Endothelial cell (in vitro differentiated cells): ENCODE measurements around the gene GAK. TPM values are rescaled to one million over a fixed set of nuclear protein-coding genes. Genes with fewer than 3 reads are reported as not detected.

Experiments
- DNase-seq: peaks from one replicate; pipeline ENCODE4 v3.0.0; 2021; ENCODE audit warnings: low spot score
- H3K27ac Mint-ChIP-seq: one replicate; pipeline ENCODE4 v1.8.0; 2021; ENCODE audit warnings: mixed read lengths, inconsistent platforms; ENCODE audit not compliant: unreplicated experiment
- H3K27me3 Mint-ChIP-seq: one replicate; pipeline ENCODE4 v1.8.0; 2021; ENCODE audit warnings: mild to moderate bottlenecking, moderate library complexity, mixed read lengths, inconsistent platforms; ENCODE audit not compliant: unreplicated experiment
- H3K36me3 Mint-ChIP-seq: one replicate; pipeline ENCODE4 v1.8.0; 2021; ENCODE audit warnings: mild to moderate bottlenecking, low read depth, mixed read lengths, inconsistent platforms; ENCODE audit not compliant: unreplicated experiment
- H3K4me1 Mint-ChIP-seq: one replicate; pipeline ENCODE4 v1.8.0; 2021; ENCODE audit warnings: mild to moderate bottlenecking, mixed read lengths, inconsistent platforms; ENCODE audit not compliant: unreplicated experiment
- H3K4me3 Mint-ChIP-seq: one replicate; pipeline ENCODE4 v1.8.0; 2021; ENCODE audit warnings: mild to moderate bottlenecking, mixed read lengths, inconsistent platforms; ENCODE audit not compliant: unreplicated experiment
- H3K9me3 Mint-ChIP-seq: one replicate; pipeline ENCODE4 v1.8.0; 2021; ENCODE audit warnings: mixed read lengths, inconsistent platforms; ENCODE audit not compliant: unreplicated experiment
- total RNA-seq: library from RNA; stranded (reverse); fragmentation: NEBNext Ultra II Directional; extraction: Animal tissue kit (Norgen Biotek cat#: 25700); gene quantifications from one replicate; pipeline ENCODE4 v1.2.1, GENCODE V29; 2021; ENCODE audit not compliant: unreplicated experiment
- TF ChIP-seq, protein P1 (sequence below): fragments of 200-600 bp; sonication (generic); IDR thresholded peaks from one replicate; pipeline ENCODE4 v1.5.0; 2021; ENCODE audit warnings: antibody characterized with exemption; ENCODE audit not compliant: unreplicated experiment

The GAK gene
- total RNA-seq, 1 donor from 2014 or later, result 112 TPM

DNA sequence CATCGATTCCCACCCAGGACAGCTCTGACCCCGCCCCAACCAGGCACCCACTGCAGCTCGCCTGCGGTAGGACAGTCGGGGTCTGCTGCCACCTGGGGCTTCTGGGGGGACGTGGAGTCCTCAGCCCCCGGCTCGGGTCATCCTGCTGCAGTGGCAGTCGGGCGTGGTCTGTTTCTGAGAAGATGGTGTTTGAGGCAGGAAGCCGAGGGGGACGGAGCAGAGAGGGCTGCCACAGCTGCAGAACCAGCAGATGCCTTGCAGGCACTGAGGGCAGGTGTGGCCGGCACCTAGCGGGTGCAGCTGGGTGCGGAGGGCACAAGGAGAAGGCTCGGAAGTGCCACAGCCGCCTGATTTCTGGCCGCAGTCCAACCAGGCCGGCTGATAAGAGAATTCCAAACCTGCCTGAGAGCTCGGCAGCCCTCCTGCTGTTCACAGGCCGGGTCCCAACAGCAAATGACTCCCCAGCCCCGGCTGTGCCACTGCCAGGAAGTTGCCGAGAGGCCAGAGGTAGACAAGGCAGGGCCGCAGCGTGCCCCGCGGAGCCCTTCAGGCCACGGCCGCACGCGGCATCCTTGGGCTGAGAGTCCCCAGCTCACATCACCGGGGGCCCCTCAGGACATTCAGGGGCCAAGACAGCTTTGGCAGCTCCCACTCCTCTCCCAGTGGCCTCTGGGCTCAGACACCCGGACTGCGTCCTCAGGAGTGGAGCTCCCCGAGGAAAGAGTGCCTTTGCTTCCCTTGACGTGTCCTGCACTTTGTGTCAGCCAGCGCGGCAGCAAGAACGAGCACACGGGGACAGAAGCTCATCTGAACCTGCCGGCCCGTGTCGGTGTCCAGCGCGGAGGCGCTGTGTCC, 96.7 kb downstream of the GAK start:
- no peak for DNase-seq
- Mint-ChIP-seq H3K4me1 (no peaks in the 10 kb centered on the region), H3K27me3 (peaks cover 6% of the 10 kb centered on the region), H3K4me3 (no peak overlapping the region), H3K9me3 (no peaks in the 10 kb centered on the region), H3K36me3 (no peaks in the 10 kb centered on the region), H3K27ac (no peak overlapping the region)
- TF ChIP-seq, protein P1, sequence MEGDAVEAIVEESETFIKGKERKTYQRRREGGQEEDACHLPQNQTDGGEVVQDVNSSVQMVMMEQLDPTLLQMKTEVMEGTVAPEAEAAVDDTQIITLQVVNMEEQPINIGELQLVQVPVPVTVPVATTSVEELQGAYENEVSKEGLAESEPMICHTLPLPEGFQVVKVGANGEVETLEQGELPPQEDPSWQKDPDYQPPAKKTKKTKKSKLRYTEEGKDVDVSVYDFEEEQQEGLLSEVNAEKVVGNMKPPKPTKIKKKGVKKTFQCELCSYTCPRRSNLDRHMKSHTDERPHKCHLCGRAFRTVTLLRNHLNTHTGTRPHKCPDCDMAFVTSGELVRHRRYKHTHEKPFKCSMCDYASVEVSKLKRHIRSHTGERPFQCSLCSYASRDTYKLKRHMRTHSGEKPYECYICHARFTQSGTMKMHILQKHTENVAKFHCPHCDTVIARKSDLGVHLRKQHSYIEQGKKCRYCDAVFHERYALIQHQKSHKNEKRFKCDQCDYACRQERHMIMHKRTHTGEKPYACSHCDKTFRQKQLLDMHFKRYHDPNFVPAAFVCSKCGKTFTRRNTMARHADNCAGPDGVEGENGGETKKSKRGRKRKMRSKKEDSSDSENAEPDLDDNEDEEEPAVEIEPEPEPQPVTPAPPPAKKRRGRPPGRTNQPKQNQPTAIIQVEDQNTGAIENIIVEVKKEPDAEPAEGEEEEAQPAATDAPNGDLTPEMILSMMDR, result no peak

DNA sequence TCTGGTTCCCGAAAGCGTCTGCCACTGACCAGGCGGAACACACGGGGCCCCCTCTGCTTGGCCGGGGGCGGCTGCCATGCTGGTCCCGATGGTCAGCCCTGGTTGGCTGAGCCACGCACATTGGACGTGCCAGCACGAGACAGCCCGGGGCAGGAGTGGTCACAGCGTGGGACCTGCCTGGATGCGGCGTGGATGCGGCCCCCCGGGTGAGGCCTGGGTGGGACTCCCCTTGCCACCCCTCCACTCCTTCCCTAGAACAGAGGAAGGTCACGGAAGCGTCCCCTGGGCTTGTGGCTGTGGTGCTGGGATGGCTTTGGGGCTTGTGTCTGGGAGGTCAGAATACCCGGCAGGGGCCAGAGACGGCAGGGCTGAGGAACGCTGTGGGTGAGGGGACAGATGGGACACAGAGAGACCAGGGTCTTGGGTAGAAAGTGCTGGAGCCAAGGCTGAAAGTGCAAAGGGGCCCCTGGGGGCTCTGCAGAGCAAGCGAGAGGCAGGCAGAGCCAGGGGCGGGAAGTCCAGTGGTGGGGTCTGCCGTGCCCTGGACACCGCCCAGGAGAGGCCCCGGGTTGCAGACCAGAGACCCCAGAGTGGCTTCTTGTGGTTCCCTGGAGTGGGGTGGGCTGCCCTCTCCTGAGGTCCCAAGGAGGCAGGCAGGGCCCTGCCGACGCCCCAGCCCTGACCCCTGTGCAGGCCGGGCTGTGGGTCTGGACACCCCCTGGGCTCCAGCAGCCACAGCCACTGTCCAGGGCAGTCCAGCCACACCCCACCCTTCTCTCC, 97.6 kb downstream of the GAK start:
- TF ChIP-seq, protein P1, result no peak
- Mint-ChIP-seq H3K36me3 (no peaks in the 10 kb centered on the region), H3K4me1 (no peaks in the 10 kb centered on the region), H3K9me3 (no peaks in the 10 kb centered on the region), H3K4me3 (no peak overlapping the region), H3K27me3 (peaks cover 6% of the 10 kb centered on the region), H3K27ac (no peak overlapping the region)
- DNase-seq, result no peak

DNA sequence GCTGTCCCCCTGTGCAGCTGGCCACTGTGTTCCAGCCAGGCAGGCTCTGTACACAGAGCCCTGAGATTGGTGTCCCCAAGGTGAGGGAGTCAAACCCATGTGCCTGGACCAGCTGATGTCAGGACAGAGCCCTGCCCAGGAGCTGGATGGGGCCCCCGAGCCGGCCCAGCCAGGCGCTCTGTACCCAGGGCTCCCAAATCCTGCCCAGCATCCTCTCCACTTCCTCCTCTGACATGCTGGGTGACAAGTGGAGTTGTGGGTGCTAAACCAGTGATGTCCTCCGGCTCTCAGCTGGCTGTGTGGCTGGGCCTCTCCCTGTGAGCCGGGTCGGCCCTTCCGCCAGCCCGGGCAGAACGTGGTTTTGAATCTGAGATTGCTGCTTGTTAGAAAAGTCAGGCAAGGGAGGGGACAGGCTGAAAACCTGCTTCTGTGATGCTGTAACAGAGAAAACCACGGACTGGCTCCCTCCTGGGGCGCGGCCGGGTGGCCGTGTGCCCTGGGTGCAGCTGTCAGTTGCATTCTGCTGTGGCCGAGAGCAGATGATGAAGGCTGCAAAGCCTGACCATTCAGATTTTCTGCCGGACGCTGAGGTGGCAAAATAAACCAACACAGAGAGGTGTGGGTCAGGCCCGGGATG, 98.3 kb downstream of the GAK start:
- no peak for DNase-seq
- peaks cover 6% of the 10 kb centered on the region for H3K27me3 Mint-ChIP-seq
- no peaks in the 10 kb centered on the region for H3K36me3 Mint-ChIP-seq
- TF ChIP-seq, protein P1, result no peak
- H3K27ac Mint-ChIP-seq, result no peak overlapping the region
- H3K4me3 Mint-ChIP-seq, result no peak overlapping the region
- no peaks in the 10 kb centered on the region for H3K9me3 Mint-ChIP-seq
- no peaks in the 10 kb centered on the region for H3K4me1 Mint-ChIP-seq

DNA sequence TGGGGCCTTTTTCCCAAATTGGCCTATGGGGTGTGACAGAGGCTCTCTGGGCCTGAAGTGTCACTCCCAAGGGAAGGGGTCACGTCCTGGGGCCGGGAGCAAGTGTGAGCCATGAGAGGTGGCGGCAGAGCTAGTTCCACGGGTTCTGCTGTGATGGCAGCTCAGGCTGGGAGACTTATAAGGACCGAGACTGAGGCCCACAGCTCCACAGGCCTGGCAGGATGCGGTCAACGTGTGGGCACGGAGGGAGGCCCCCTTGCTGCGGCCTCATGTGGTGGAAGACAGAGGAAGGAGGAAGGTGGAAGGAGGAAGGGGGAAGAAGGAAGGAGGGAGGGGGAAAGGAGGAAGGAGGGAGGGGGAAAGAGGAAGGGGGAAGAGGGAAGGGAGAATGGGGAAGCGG, 99.0 kb downstream of the GAK start:
- DNase-seq, result no peak
- no peak overlapping the region for H3K27ac Mint-ChIP-seq
- H3K27me3 Mint-ChIP-seq, result peaks cover 8% of the 10 kb centered on the region
- TF ChIP-seq, protein P1, result no peak
- no peak overlapping the region for H3K4me3 Mint-ChIP-seq
- peaks cover 2% of the 10 kb centered on the region for H3K36me3 Mint-ChIP-seq
- H3K4me1 Mint-ChIP-seq, result peaks cover 2% of the 10 kb centered on the region
- no peaks in the 10 kb centered on the region for H3K9me3 Mint-ChIP-seq
